Trophoblast cell (in vitro differentiated cells and primary cell): ENCODE results near the gene CAMK1D.
A peak's percentile ranks its signal among the peaks of the same experiment; 100 is the strongest.

Experiments
- DNase-seq, 2 donors: peaks; one replicate each; pipeline ENCODE4 v3.0.0-alpha.2; 2016
- H2AFZ ChIP-seq: 2 replicates; pipeline ENCODE4 v1.6.1; 2013; ENCODE audit warnings: low read length, moderate library complexity, mild to moderate bottlenecking; ENCODE audit not compliant: insufficient read depth, poor library complexity
- H2AK5ac ChIP-seq: 2 replicates; pipeline ENCODE4 v1.6.1; 2013; ENCODE audit warnings: mild to moderate bottlenecking, low read length
- H2BK120ac ChIP-seq: 2 replicates; pipeline ENCODE4 v1.6.1; 2013; ENCODE audit warnings: low read length, mild to moderate bottlenecking, moderate library complexity; ENCODE audit not compliant: insufficient read depth, poor library complexity
- H2BK12ac ChIP-seq: 2 replicates; pipeline ENCODE4 v1.6.1; 2013; ENCODE audit warnings: mild to moderate bottlenecking, low read length, moderate library complexity
- H2BK5ac ChIP-seq: 2 replicates; pipeline ENCODE4 v1.6.1; 2013; ENCODE audit warnings: low read length, low read depth, moderate library complexity, mild to moderate bottlenecking; ENCODE audit not compliant: poor library complexity
- H3K14ac ChIP-seq: 2 replicates; pipeline ENCODE4 v1.6.1; 2013; ENCODE audit warnings: mild to moderate bottlenecking, low read length
- H3K18ac ChIP-seq: 2 replicates; pipeline ENCODE4 v1.6.1; 2013; ENCODE audit warnings: mild to moderate bottlenecking, low read length
- H3K23ac ChIP-seq: 2 replicates; pipeline ENCODE4 v1.6.1; 2013; ENCODE audit warnings: low read length
- H3K27ac ChIP-seq: 2 replicates; pipeline ENCODE4 v1.5.1; 2013; ENCODE audit warnings: low read depth, mild to moderate bottlenecking, inconsistent platforms, low read length, moderate library complexity
- H3K27me3 ChIP-seq: 2 replicates; pipeline ENCODE4 v1.6.1; 2013; ENCODE audit warnings: inconsistent platforms, mild to moderate bottlenecking, low read length, moderate library complexity; ENCODE audit not compliant: insufficient read depth
- H3K36me3 ChIP-seq, 2 experiments: 1 replicate in 1 of 2; 2 replicates in 1 of 2; pipeline ENCODE4 v1.6.1; 2013; ENCODE audit warnings: low read length in 2 of 2, mild to moderate bottlenecking in 2 of 2, moderate library complexity in 1 of 2; ENCODE audit not compliant: insufficient read depth in 2 of 2, control insufficient read depth in 1 of 2
- H3K4ac ChIP-seq: 2 replicates; pipeline ENCODE4 v1.6.1; 2013; ENCODE audit warnings: low read depth, mild to moderate bottlenecking, low read length, moderate library complexity
- H3K4me1 ChIP-seq, 2 experiments: 1 replicate in 1 of 2; 2 replicates in 1 of 2; pipeline ENCODE4 v1.6.1; 2013; ENCODE audit warnings: low read length in 2 of 2, mild to moderate bottlenecking in 2 of 2, moderate library complexity in 1 of 2; ENCODE audit not compliant: insufficient read depth in 2 of 2, control insufficient read depth in 1 of 2
- H3K4me2 ChIP-seq: 2 replicates; pipeline ENCODE4 v1.6.1; 2013; ENCODE audit warnings: inconsistent platforms, mild to moderate bottlenecking, low read length, moderate library complexity
- H3K4me3 ChIP-seq: 2 replicates; pipeline ENCODE4 v1.5.1; 2013; ENCODE audit warnings: mild to moderate bottlenecking, low read depth, low read length, inconsistent platforms
- H3K79me1 ChIP-seq: one replicate; pipeline ENCODE4 v1.6.1; 2013; ENCODE audit warnings: low read length
- H3K79me2 ChIP-seq: 2 replicates; pipeline ENCODE4 v1.6.1; 2013; ENCODE audit warnings: low read length, mild to moderate bottlenecking; ENCODE audit not compliant: control insufficient read depth, insufficient read depth, poor library complexity
- H3K9ac ChIP-seq: 2 replicates; pipeline ENCODE4 v1.6.1; 2013; ENCODE audit warnings: mild to moderate bottlenecking, low read length
- H3K9me3 ChIP-seq: 2 replicates; pipeline ENCODE4 v1.6.1; 2013; ENCODE audit warnings: low read depth, mild to moderate bottlenecking, control low read depth, inconsistent platforms, low read length; ENCODE audit not compliant: insufficient read depth
- H4K12ac ChIP-seq: 2 replicates; pipeline ENCODE4 v1.6.1; 2013; ENCODE audit warnings: low read depth, mild to moderate bottlenecking, low read length, moderate library complexity
- H4K8ac ChIP-seq: 2 replicates; pipeline ENCODE4 v1.6.1; 2013; ENCODE audit warnings: low read depth, mild to moderate bottlenecking, low read length, moderate library complexity
- H4K91ac ChIP-seq: one replicate; pipeline ENCODE4 v1.6.1; 2013; ENCODE audit warnings: low read depth, mild to moderate bottlenecking, low read length, moderate library complexity
- WGBS: extraction: QIAGEN DNeasy Blood & Tissue Kit; methylation state at CpG from one replicate; pipeline ENCODE4 v1.1.7; 2013; ENCODE audit warnings: missing lambda C conversion rate; ENCODE audit not compliant: insufficient read length, insufficient coverage; ENCODE audit errors: extremely low coverage; 5-methylcytosine and 5-hydroxymethylcytosine counted together

CAMK1D gene

GRCh38 chr10:12848439-12849173, 499.3 kb downstream of the CAMK1D start:
- Histone ChIP-seq H2AK5ac (no peak overlapping the region), H3K18ac (no peak overlapping the region), H2BK12ac (peak overlapping the region; percentile 56), H3K4me2 (no peak overlapping the region), H3K4me1 (peaks cover 13 to 30% of the 10 kb centered on the region in 2 experiments), H3K4ac (no peak overlapping the region), H4K91ac (peak overlapping the region; percentile 52), H3K9ac (no peak overlapping the region), H2AFZ (no peak overlapping the region), H2BK5ac (no peak overlapping the region), H3K9me3 (no peaks in the 10 kb centered on the region), H3K23ac (no peak overlapping the region), H3K36me3 (no peaks in the 10 kb centered on the region), H4K12ac (no peak overlapping the region), H3K14ac (peak overlapping the region; percentile 49), H4K8ac (no peak overlapping the region), H3K4me3 (no peak overlapping the region), H3K27ac (no peak overlapping the region), H3K27me3 (no peaks in the 10 kb centered on the region), H2BK120ac (no peak overlapping the region), H3K79me1 (peaks cover 13% of the 10 kb centered on the region), H3K79me2 (peaks cover 3% of the 10 kb centered on the region)
- no peak for DNase-seq
- WGBS: no CpG with 5 or more reads among the region's 11 CpGs

GRCh38 chr10:12849319-12850181, 500.2 kb downstream of the CAMK1D start:
- no peak for DNase-seq
- no CpG with 5 or more reads among the region's 20 CpGs for WGBS

GRCh38 chr10:12852687-12853086, 503.3 kb downstream of the CAMK1D start:
- Histone ChIP-seq H3K9ac (no peak overlapping the region), H3K79me2 (no peaks in the 10 kb centered on the region), H3K18ac (no peak overlapping the region), H3K23ac (no peak overlapping the region), H3K4me2 (no peak overlapping the region), H4K91ac (no peak overlapping the region), H2AK5ac (no peak overlapping the region), H4K12ac (no peak overlapping the region), H3K36me3 (no peaks in the 10 kb centered on the region), H2BK12ac (no peak overlapping the region), H2AFZ (no peak overlapping the region), H2BK120ac (no peak overlapping the region), H3K27me3 (no peaks in the 10 kb centered on the region), H3K27ac (no peak overlapping the region), H3K4me1 (peaks cover 4 to 12% of the 10 kb centered on the region in 2 experiments), H2BK5ac (no peak overlapping the region), H3K4ac (no peak overlapping the region), H3K79me1 (no peaks in the 10 kb centered on the region), H3K4me3 (no peak overlapping the region), H3K9me3 (no peaks in the 10 kb centered on the region), H3K14ac (no peak overlapping the region), H4K8ac (no peak overlapping the region)
- DNase-seq: no peak
- no CpG with 5 or more reads among the region's 2 CpGs for WGBS

More at GRCh38 chr10:12849319-12850181, 500.2 kb downstream of the CAMK1D start:
- H3K9me3 ChIP-seq: no peaks in the 10 kb centered on the region
- H3K79me2 ChIP-seq: no peaks in the 10 kb centered on the region
- no peak overlapping the region for H4K12ac ChIP-seq
- no peak overlapping the region for H2BK5ac ChIP-seq
- H2AK5ac ChIP-seq: no peak overlapping the region
- no peak overlapping the region for H3K4ac ChIP-seq
- no peak overlapping the region for H4K8ac ChIP-seq
- no peak overlapping the region for H3K14ac ChIP-seq
- H3K4me1 ChIP-seq: peaks cover 9 to 22% of the 10 kb centered on the region in 2 experiments
- H4K91ac ChIP-seq: peak overlapping the region; percentile 52
- H2BK120ac ChIP-seq: peak overlapping the region; percentile 6
- no peak overlapping the region for H3K27ac ChIP-seq
- peaks cover 5% of the 10 kb centered on the region for H3K79me1 ChIP-seq
- H3K23ac ChIP-seq: no peak overlapping the region
- H3K27me3 ChIP-seq: no peaks in the 10 kb centered on the region
- H3K9ac ChIP-seq: no peak overlapping the region
- H3K4me3 ChIP-seq: no peak overlapping the region
- H3K18ac ChIP-seq: no peak overlapping the region
- no peak overlapping the region for H3K4me2 ChIP-seq
- peak overlapping the region; percentile 56 for H2BK12ac ChIP-seq
- H2AFZ ChIP-seq: no peak overlapping the region
- no peaks in the 10 kb centered on the region for H3K36me3 ChIP-seq

- Histone ChIP-seq H2BK12ac (no peak overlapping the region), H3K27me3 (no peaks in the 10 kb centered on the region), H3K4me3 (no peak overlapping the region), H3K36me3 (no peaks in the 10 kb centered on the region), H3K79me2 (no peaks in the 10 kb centered on the region), H2AK5ac (no peak overlapping the region), H2AFZ (no peak overlapping the region), H3K79me1 (no peaks in the 10 kb centered on the region), H2BK120ac (no peak overlapping the region), H3K4me2 (no peak overlapping the region), H3K9ac (peak overlapping the region; percentile 33), H3K14ac (no peak overlapping the region), H3K27ac (no peak overlapping the region), H3K4me1 (peaks cover 2% of the 10 kb centered on the region in 2 experiments), H4K12ac (no peak overlapping the region), H3K18ac (no peak overlapping the region), H3K9me3 (no peaks in the 10 kb centered on the region), H3K4ac (no peak overlapping the region), H3K23ac (no peak overlapping the region), H2BK5ac (no peak overlapping the region), H4K91ac (no peak overlapping the region), H4K8ac (no peak overlapping the region)
- DNase-seq: no peak
- no CpG with 5 or more reads among the region's 2 CpGs for WGBS
Measured at GRCh38 chr10:12854988-12855387, 505.6 kb downstream of the CAMK1D start.
